Activated naive CD8-positive, alpha-beta T cell (primary cell): ENCODE measurements around the gene MYH10.
"Not testable (repeated sequence)": the region's sequence is repeated elsewhere in the genome, so short reads cannot be mapped to it uniquely, and the experiment has no call there.

Source experiments
- H3K27ac Mint-ChIP-seq: one replicate; pipeline ENCODE4 v1.8.0; 2021; ENCODE audit warnings: mixed read lengths
- H3K27me3 Mint-ChIP-seq: one replicate; pipeline ENCODE4 v1.8.0; 2021; ENCODE audit warnings: mixed read lengths
- H3K36me3 Mint-ChIP-seq: one replicate; pipeline ENCODE4 v1.8.0; 2021; ENCODE audit warnings: mixed read lengths
- H3K4me1 Mint-ChIP-seq: one replicate; pipeline ENCODE4 v1.8.0; 2021; ENCODE audit warnings: low read depth, mixed read lengths
- H3K4me3 Mint-ChIP-seq: one replicate; pipeline ENCODE4 v1.8.0; 2021; ENCODE audit warnings: mild to moderate bottlenecking, mixed read lengths
- H3K9me3 Mint-ChIP-seq: one replicate; pipeline ENCODE4 v1.8.0; 2021; ENCODE audit warnings: low read depth, mixed read lengths

The MYH10 gene

DNA sequence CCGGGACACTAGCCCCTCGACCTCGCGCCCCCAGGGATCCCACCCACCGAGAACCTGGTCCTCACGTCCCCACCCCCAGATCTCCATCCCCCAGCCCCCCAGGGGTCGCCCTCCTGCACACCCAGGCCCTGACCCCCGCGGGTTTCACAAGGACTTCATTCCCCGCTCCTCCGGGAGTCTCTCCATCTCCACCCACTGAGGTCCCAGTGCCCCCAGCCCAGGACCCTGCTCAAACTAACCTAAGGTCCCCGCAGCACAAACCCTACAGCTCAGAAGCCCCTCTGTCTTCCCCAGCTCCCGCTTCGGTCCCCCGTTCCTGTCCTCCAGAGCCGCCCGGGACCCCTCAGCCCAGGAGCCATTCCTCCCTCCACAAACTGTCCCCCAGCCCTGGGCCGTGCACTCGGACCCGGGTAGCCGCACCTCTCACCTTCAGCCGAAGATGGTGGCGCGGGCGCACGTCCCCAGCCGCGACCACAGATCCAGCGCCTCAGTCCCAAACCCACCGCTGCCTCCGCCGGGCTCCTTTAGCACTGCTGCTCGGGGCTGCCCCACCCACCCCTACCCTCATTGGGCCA is at the start of gene MYH10:
Gene MYH10, minus strand, starts transcription at position 499 of the 575 bp plus-strand sequence. CDS start 7,479 bp downstream, outside the sequence.
- Mint-ChIP-seq H3K9me3 (no peaks in the 10 kb centered on the region), H3K4me3 (peak within 1 kb of the TSS; percentile 95), H3K27me3 (peaks cover 26% of the 10 kb centered on the region), H3K4me1 (peaks cover 10% of the 10 kb centered on the region), H3K36me3 (no peaks in the 10 kb centered on the region), H3K27ac (peak within 1 kb of the TSS; percentile 64)

DNA sequence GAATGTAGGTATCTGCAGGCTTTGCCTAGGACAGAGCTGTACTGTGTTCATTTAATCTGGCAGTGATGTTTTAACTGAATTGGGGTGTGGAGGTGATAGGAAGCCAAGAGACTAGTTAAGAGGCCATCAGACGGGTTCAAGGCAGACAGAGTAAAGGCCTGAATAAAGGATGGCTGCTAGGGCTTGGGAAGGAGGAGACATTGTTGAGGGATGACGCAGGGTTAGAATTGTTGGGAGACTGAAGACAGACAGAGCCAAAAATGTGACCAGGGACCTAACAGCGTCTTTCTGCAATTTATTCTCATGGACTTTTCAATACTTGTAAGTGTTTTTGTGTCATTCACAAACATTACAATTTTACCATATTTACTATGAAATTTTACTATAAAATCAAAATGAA is 48.6 kb upstream of the MYH10 start:
- Mint-ChIP-seq H3K27me3 (peaks cover 5% of the 10 kb centered on the region), H3K9me3 (no peaks in the 10 kb centered on the region), H3K27ac (no peak overlapping the region), H3K4me3 (no peak overlapping the region), H3K4me1 (no peaks in the 10 kb centered on the region), H3K36me3 (no peaks in the 10 kb centered on the region)

DNA sequence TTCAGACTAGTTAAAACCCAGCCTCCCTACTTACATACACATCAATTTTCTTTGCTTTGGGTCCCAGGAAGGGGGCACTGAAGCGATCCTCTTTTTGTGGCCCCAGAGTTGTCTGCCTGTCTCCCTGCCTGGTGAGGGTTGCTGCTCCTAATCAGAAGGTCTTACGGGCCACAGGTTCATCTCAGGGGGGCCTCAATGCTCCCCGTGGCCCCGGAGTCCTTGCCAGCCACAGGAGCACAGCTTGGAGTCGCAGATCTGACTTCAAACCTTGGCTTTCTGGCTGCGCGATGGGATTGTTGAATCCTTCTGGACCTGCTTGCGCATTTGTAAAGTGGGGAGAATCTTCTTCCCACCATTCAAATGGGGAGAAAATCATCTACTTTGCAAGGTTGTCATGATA is 44.8 kb upstream of the MYH10 start:
- Mint-ChIP-seq H3K4me3 (no peak overlapping the region), H3K4me1 (no peaks in the 10 kb centered on the region), H3K27me3 (peaks cover 5% of the 10 kb centered on the region), H3K36me3 (no peaks in the 10 kb centered on the region), H3K9me3 (no peaks in the 10 kb centered on the region), H3K27ac (no peak overlapping the region)

DNA sequence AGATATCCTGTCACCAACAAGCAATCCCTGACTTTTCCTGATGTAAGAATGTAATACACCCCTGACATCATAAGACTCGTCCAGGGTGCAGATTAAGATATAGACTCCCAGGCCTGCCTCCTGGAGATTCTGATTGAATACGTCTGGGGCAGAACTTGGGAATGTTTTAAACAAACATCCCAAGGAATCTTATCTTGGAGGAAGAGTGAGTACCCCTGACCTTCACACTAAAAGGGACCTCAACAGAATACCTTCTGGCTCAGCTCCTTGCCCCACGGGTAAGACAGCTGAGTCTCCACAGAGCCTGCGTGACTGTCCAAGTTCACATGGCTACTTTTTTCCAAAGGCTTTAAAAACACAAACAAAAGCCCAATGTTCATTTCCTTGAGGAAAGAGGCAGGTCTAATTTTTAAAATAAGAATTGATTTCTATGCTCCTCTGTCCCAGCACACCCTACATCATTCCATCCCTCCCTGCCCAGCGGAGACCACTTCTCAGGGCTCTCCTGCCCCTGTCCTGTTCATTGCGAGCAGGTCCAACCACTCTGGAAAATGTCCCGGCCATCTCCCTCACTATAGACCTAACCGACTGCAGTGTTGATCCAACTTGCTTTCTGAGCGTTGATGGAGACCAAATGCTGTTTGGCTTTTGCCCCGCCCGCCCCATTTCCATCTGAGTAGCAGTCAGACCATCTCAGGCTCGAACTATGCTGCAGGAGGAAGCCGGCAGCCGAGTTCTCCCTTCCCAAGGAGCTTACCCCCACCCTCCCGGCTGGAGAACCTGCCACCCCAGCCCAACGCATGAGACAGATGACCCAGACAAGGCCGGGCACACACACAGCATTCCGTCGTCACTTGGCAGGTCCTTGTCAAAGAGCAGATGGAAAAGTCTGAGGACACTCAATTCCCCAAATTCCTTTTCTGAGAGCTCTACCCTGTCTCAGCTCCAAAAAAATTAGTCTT is 44.1 kb upstream of the MYH10 start:
- Mint-ChIP-seq H3K4me1 (no peaks in the 10 kb centered on the region), H3K27ac (no peak overlapping the region), H3K9me3 (no peaks in the 10 kb centered on the region), H3K27me3 (peaks cover 3% of the 10 kb centered on the region), H3K36me3 (no peaks in the 10 kb centered on the region), H3K4me3 (no peak overlapping the region)

DNA sequence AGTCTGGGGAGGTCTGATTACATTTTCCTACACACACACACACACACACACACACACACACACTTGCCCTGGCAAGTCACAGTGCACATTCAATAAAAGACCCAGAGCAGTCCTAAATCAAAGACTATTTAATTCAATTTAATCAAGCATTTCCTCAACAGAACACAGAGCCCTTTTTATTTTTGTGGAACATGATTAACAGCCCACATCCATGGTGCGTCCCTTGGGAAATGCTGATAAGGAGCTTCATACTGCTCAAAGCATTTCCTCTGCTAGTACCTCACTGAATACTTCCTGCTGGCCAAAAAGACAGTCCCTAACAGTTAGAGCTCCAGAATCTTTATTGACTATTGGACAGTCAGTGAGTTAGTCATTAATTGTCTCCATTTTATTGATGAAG is 43.1 kb upstream of the MYH10 start:
- Mint-ChIP-seq H3K36me3 (no peaks in the 10 kb centered on the region), H3K27ac (no peak overlapping the region), H3K4me1 (no peaks in the 10 kb centered on the region)

DNA sequence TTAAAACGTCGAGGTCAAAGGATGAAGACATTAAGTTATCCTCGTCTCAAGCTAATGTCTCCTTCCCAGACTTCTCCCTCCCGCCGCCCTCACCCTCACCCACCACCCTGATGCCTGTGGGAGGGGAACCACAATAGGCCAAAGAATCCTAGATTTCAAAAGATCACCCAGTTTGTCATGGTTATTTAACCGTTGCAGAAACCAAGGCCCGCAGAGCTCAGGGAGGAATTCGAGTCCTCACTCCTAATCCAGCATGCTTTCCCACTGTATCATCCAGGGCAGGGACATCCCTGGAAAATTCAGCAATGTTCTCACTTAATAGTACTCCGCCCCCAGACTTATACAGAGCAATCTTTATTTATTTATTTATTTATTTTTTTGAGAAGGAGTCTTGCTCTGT is 41.8 kb upstream of the MYH10 start:
- no peak overlapping the region for H3K27ac Mint-ChIP-seq
- H3K36me3 Mint-ChIP-seq, result no peaks in the 10 kb centered on the region
- no peaks in the 10 kb centered on the region for H3K9me3 Mint-ChIP-seq
- no peak overlapping the region for H3K4me3 Mint-ChIP-seq
- no peaks in the 10 kb centered on the region for H3K4me1 Mint-ChIP-seq
- H3K27me3 Mint-ChIP-seq, result no peaks in the 10 kb centered on the region

More for the DNA sequence above, 43.1 kb upstream of the MYH10 start:
- H3K9me3 Mint-ChIP-seq, result no peaks in the 10 kb centered on the region
- no peak overlapping the region for H3K4me3 Mint-ChIP-seq
- H3K27me3 Mint-ChIP-seq, result no peaks in the 10 kb centered on the region

DNA sequence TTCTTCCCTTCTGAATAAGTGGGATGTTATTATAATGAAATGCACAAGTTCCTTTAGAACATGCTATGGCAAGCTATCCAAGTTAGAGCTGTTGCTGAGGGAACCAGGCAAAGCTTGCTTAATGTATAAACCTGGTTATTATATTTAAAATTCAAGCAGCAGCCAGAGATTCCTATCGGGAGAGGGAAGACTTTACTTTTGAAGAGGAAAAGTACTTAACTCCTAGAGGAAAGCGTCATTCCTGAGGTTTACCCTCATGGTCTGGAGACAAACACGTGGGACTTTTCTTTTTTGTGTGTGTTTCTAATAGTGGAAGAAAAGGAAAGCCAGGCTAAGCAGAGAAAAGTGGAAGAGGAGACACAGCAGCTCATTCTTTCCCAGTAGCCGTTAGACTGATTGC is 39.9 kb upstream of the MYH10 start:
- no peaks in the 10 kb centered on the region for H3K9me3 Mint-ChIP-seq
- H3K36me3 Mint-ChIP-seq, result no peaks in the 10 kb centered on the region
- H3K4me1 Mint-ChIP-seq, result no peaks in the 10 kb centered on the region
- peaks cover 4% of the 10 kb centered on the region for H3K27me3 Mint-ChIP-seq
- no peak overlapping the region for H3K4me3 Mint-ChIP-seq
- no peak overlapping the region for H3K27ac Mint-ChIP-seq

DNA sequence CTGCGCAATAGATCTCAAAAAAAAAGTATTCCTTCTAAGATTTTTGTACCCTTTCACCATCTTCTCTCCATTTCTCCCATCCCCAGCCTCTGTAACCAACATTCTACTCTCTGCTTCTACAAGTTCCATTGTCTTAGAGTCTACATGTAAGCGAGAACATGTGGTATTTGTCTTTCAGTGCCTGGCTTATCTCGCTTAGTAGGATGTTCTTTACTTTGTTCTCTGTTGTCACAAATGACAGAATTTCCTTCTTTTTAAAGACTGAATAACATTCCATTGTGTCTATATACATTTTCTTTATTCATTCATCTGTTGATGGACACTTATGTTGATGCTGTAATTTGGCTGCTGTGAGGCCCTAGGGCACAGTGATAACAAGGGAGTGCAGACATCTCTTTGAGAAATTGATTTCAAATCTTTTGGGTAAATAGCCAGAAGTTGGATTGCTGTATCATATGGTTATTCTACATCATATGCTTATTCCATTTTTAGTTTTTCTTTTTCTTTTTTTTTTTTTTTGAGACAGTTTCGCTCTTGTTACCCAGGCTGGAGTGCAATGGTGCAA is 37.7 kb upstream of the MYH10 start:
- H3K9me3 Mint-ChIP-seq, result no peaks in the 10 kb centered on the region
- peaks cover 6% of the 10 kb centered on the region for H3K27me3 Mint-ChIP-seq
- H3K36me3 Mint-ChIP-seq, result no peaks in the 10 kb centered on the region
- H3K4me1 Mint-ChIP-seq, result no peaks in the 10 kb centered on the region
- no peak overlapping the region for H3K27ac Mint-ChIP-seq
- no peak overlapping the region for H3K4me3 Mint-ChIP-seq

DNA sequence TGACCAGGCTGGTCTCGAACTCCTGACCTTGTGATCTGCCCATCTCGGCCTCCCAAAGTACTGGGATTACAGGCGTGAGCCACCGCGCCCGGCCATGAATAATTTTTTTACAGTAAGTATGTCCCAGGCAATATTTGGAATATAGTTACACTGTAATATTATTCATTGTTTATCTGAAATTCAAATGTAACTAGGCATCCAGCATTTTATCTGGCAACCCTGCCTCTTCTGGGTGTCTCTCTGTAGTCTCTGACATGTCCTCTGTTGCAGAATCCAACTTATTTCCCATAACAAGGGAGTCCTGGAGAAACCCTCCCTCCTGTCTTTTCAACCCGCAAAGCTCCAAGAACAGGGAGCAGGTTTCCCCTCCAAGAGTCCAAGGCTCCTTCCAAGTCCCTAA is 36.9 kb upstream of the MYH10 start:
- no peak overlapping the region for H3K4me3 Mint-ChIP-seq
- no peaks in the 10 kb centered on the region for H3K9me3 Mint-ChIP-seq
- peaks cover 6% of the 10 kb centered on the region for H3K27me3 Mint-ChIP-seq
- H3K36me3 Mint-ChIP-seq, result no peaks in the 10 kb centered on the region
- H3K27ac Mint-ChIP-seq, result no peak overlapping the region
- H3K4me1 Mint-ChIP-seq, result no peaks in the 10 kb centered on the region

DNA sequence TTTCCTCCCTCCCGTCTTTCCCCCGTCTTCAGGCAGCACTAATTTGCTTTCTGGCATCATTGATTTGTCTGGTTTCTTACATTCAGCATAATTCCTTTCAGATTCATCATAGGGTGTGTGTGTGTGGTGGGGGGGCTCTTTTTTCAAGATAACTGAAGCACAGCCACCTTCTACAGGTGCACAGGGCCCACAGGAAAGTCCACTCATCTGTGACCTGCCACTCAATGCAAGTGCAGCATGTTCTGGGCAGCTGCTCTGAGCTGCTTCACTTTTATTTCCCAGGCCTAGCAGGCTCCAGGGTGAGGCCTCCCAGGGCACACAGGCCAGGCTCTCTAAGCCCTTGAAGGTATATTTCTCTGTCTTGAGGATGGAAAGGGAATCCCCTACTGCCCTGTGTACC is 35.2 kb upstream of the MYH10 start:
- Mint-ChIP-seq H3K4me3 (no peak overlapping the region), H3K27ac (no peak overlapping the region), H3K36me3 (no peaks in the 10 kb centered on the region), H3K4me1 (no peaks in the 10 kb centered on the region), H3K27me3 (peaks cover 8% of the 10 kb centered on the region), H3K9me3 (no peaks in the 10 kb centered on the region)

DNA sequence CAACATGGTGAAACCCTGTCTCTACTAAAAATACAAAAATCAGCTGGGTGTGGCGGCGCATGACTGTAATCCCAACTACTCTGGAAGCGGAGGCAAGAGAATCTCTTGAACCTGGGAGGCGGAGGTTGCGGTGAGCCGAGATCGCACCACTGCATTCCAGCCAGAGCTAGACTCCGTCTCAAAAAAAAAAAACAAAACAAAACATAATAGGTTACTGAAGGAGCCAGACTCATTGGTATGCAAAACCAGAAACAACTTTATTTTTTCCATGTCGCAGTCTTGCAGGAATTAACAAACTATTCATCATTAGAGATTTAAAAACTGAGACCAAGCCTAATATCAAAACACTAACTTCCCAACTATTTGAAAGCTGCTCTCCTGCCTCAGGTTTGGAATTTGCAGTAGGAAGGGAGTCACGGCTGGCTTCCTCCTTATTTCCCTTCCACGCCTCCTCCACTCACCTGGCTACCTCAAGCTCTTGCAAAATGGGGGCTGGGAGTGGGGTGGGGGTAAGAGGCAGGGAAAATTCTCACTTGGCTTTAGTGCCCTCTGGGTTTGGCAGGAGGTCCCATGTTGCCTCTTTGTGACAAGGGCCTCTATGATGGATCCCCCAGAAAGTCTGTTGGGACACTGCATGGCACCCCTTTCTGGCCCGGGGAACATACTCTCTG is 34.1 kb upstream of the MYH10 start:
- Mint-ChIP-seq H3K9me3 (no peaks in the 10 kb centered on the region), H3K4me3 (no peak overlapping the region), H3K27ac (no peak overlapping the region), H3K4me1 (no peaks in the 10 kb centered on the region), H3K27me3 (peaks cover 8% of the 10 kb centered on the region), H3K36me3 (no peaks in the 10 kb centered on the region)

DNA sequence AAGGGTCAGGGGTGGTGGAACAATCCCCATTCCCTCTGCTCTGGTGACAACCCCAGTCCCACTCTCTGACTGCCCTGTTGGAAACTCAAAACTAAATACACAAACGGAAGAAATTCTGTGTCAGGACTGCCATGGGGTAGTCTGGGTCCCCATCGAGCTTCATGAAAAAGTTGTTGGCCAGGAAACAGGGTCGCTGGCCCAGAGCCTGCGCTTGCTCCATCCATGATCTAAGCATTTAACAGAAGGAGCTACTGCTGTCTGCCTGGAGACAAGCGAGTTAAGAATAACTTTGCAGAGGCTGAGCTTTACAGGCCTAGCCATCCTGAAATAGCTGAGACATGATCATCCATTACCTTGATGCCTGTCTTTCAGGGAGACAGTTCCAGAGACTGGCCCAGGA is 32.4 kb upstream of the MYH10 start:
- Mint-ChIP-seq H3K27ac (no peak overlapping the region), H3K27me3 (peaks cover 8% of the 10 kb centered on the region), H3K36me3 (no peaks in the 10 kb centered on the region), H3K4me3 (no peak overlapping the region), H3K4me1 (no peaks in the 10 kb centered on the region), H3K9me3 (no peaks in the 10 kb centered on the region)

DNA sequence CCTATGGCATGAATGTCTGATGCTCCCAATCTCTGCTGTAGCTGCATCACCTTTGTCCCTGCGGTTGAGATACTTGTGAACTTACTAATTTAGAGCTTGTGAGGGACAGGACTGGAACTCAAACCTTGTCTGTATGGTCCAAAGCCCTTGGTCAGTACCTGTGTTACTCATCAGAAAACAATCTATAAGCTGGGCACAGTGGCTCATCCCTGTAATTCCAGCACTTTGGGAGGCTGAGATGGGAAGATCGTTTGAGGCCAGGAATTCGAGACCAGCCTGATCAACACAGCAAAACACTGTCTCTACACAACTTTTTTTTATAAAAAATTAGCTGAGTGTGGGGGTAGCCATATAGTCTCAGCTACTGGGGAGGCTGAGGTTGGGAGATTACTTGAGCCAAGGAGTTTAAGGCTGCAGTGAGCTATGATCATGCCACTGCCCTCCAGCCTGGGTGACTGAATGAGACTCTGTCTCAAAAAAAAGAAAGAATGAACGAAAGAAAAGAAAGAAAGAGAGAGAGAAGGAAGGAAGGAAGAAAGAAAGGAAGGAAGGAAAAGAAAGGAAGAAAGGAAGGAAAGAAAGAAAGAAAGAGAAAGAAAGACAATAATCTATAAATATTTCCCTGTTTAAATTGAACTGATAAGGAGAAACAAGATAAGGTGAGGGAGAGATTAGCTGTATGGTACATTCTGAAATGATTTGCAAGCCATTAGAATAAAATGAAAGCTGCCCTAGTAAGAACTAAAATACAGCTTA is 31.7 kb upstream of the MYH10 start:
- H3K27me3 Mint-ChIP-seq, result peaks cover 8% of the 10 kb centered on the region
- H3K9me3 Mint-ChIP-seq, result peaks cover 4% of the 10 kb centered on the region
- H3K36me3 Mint-ChIP-seq, result no peaks in the 10 kb centered on the region
- no peak overlapping the region for H3K4me3 Mint-ChIP-seq
- H3K4me1 Mint-ChIP-seq, result no peaks in the 10 kb centered on the region
- no peak overlapping the region for H3K27ac Mint-ChIP-seq

DNA sequence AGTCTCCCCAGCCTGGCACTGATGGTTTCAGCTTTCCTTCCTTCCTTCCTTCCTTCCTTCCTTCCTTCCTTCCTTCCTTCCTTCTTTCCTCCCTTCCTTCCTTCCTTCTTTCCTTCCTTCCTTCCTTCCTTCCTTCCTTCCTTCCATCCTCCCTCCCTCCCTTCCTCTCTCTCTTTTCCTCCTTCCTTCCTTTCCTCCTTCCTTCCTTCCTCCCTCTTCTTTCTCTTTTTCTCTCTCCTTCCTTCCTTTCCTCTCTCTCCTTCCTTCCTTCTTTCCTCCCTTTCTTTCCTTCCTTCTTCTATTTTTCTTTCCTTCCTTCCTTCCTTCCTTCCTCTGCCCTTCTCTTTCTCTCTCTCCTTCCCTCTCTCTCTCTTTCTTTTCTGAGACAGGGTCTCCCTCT is 30.2 kb upstream of the MYH10 start:
- H3K27ac Mint-ChIP-seq, H3K27me3 Mint-ChIP-seq, H3K36me3 Mint-ChIP-seq, H3K4me3 Mint-ChIP-seq, H3K4me1 Mint-ChIP-seq: not testable (repeated sequence)
- H3K9me3 Mint-ChIP-seq, result peaks cover 10% of the 10 kb centered on the region
